HepG2 (cell line): ENCODE results near the gene PCSK6. TPM values are rescaled to one million over a fixed set of nuclear protein-coding genes. Genes with fewer than 3 reads are reported as not detected.

ENCODE experiments used
- ATAC-seq: fragments of 200-7000 bp; cut with Tn5 transposase; 3 replicates; pipeline ENCODE4 v1.9.1; 2020; ENCODE audit warnings: mild to moderate bottlenecking, moderate library complexity
- BruUV-seq: library from RNA; stranded (reverse); fragments of 400-500 nt; replicated peaks from 2 replicates; lab custom pipeline; 2021; lab: Mats Ljungman, UMichigan
- CTCF ChIA-PET: fragments of 300-600 bp; formaldehyde crosslinking; extraction: SDS; loops from one replicate; lab custom pipeline; 2021; ENCODE audit warnings: low total read pairs, inconsistent platforms, low intra/inter-chr PET ratio; lab: Yijun Ruan, JAX
- POLR2A ChIA-PET: fragments of 350-600 bp; sonication (Branson Sonifier 250); formaldehyde crosslinking; loops from one replicate; lab custom pipeline; 2020; ENCODE audit warnings: antibody characterized with exemption, inconsistent platforms; lab: Yijun Ruan, JAX
- DNase-seq: peaks from one replicate; pipeline ENCODE4 v3.0.0-alpha.2; 2015; ENCODE audit warnings: low spot score
- FAIRE-seq: peaks from 3 replicates; lab custom pipeline; 2011; peaks lifted over from hg19 to GRCh38; lab: Jason Lieb, UNC
- H2AFZ ChIP-seq: one replicate; pipeline ENCODE4 v1.6.1; 2011; ENCODE audit warnings: low read length, inconsistent platforms
- H3K27ac ChIP-seq: fragments of 300-600 bp; 3 replicates; pipeline ENCODE4 v1.8.0; 2011; ENCODE audit warnings: mixed run types, mild to moderate bottlenecking, mixed read lengths, low read length, inconsistent platforms; ENCODE audit not compliant: insufficient read depth; ENCODE audit errors: extremely low read length
- H3K27me3 ChIP-seq, 2 experiments: fragments of 200-600 bp in 1 of 2; 2 replicates in 1 of 2; 3 replicates in 1 of 2; pipeline versions ENCODE4 v1.6.0 to v1.8.0; 2011; ENCODE audit warnings: low read length in 2 of 2, mild to moderate bottlenecking in 2 of 2, moderate library complexity in 2 of 2, inconsistent platforms in 1 of 2; ENCODE audit not compliant: insufficient read depth in 2 of 2, control insufficient read depth in 1 of 2
- H3K36me3 ChIP-seq, 2 experiments: fragments of 200-600 bp in 1 of 2; replicated peaks in 1 of 2; 2 replicates in 1 of 2; 3 replicates in 1 of 2; pipeline versions ENCODE4 v1.5.1 to v1.8.0; 2011; ENCODE audit warnings: low read length in 2 of 2, inconsistent platforms in 1 of 2; ENCODE audit not compliant: insufficient read depth in 2 of 2, control insufficient read depth in 1 of 2
- H3K4me1 ChIP-seq: 2 replicates; pipeline ENCODE4 v1.5.1; 2012; ENCODE audit warnings: low read length, inconsistent platforms; ENCODE audit not compliant: insufficient read depth
- H3K4me2 ChIP-seq: 2 replicates; pipeline ENCODE4 v1.6.0; 2011; ENCODE audit warnings: low read depth, low read length, inconsistent platforms
- H3K4me3 ChIP-seq, 3 experiments: fragments of 200-600 bp in 1 of 3; sonication (generic), shearing (Covaris generic) in 1 of 3; replicated peaks in 1 of 3; 2 replicates each; pipeline ENCODE4 v1.5.1; 2011 to 2016; ENCODE audit warnings: low read length in 3 of 3, inconsistent platforms in 2 of 3, low read depth in 2 of 3, mild to moderate bottlenecking in 2 of 3, control low read depth in 1 of 3, mixed read lengths in 1 of 3; ENCODE audit not compliant: insufficient read depth in 1 of 3
- H3K79me2 ChIP-seq: one replicate; pipeline ENCODE4 v1.6.1; 2011; ENCODE audit warnings: low read length, inconsistent platforms; ENCODE audit not compliant: insufficient read depth
- H3K9ac ChIP-seq: 2 replicates; pipeline ENCODE4 v1.6.0; 2011; ENCODE audit warnings: mild to moderate bottlenecking, low read depth, low read length, inconsistent platforms; ENCODE audit not compliant: insufficient read depth
- H3K9me3 ChIP-seq: 2 replicates; pipeline ENCODE4 v1.5.1; 2012; ENCODE audit warnings: mild to moderate bottlenecking, low read length
- H4K20me1 ChIP-seq: 2 replicates; pipeline ENCODE4 v1.6.0; 2011; ENCODE audit warnings: inconsistent platforms, mild to moderate bottlenecking, low read length, moderate library complexity; ENCODE audit not compliant: insufficient read depth
- CREM ChIP-seq, 2 experiments: sonication (generic) in 1 of 2; formaldehyde crosslinking in 1 of 2; IDR thresholded peaks; 2 replicates each; pipeline versions ENCODE4 v1.4.0 to v1.6.1; 2016 to 2020; ENCODE audit warnings: antibody characterized with exemption in 1 of 2, mild to moderate bottlenecking in 1 of 2, missing genetic modification reagents in 1 of 2
- GZF1 ChIP-seq: sonication (generic); formaldehyde crosslinking; IDR thresholded peaks from 2 replicates; pipeline ENCODE4 v1.5.1; 2020; ENCODE audit warnings: mild to moderate bottlenecking, missing genetic modification reagents
- HDAC2 ChIP-seq: sonication (generic); formaldehyde crosslinking; IDR thresholded peaks from 2 replicates; pipeline ENCODE4 v1.4.0; 2020; ENCODE audit warnings: missing genetic modification reagents
- HMG20A ChIP-seq: IDR thresholded peaks from 2 replicates; pipeline ENCODE4 v1.6.1; 2016; ENCODE audit warnings: borderline replicate concordance
- HOXA3 ChIP-seq: sonication (generic); formaldehyde crosslinking; IDR thresholded peaks from 2 replicates; pipeline ENCODE4 v1.5.0; 2020; ENCODE audit warnings: missing genetic modification reagents
- IKZF4 ChIP-seq: sonication (generic); formaldehyde crosslinking; IDR thresholded peaks from 2 replicates; pipeline ENCODE4 v1.5.1; 2020; ENCODE audit warnings: borderline replicate concordance, mild to moderate bottlenecking, low read depth, missing genetic modification reagents; ENCODE audit errors: not compliant biosample characterization
- KDM2A ChIP-seq: sonication (generic); formaldehyde crosslinking; IDR thresholded peaks from 2 replicates; pipeline ENCODE4 v1.4.0; 2020; ENCODE audit warnings: low read depth, missing genetic modification reagents, borderline replicate concordance
- MAX ChIP-seq: IDR thresholded peaks from 2 replicates; pipeline ENCODE4 v1.6.1; 2012; ENCODE audit warnings: inconsistent platforms
- MED1 ChIP-seq: sonication (generic); formaldehyde crosslinking; IDR thresholded peaks from 2 replicates; pipeline ENCODE4 v1.4.0; 2020; ENCODE audit warnings: missing genetic modification reagents
- MEF2D ChIP-seq: sonication (generic); formaldehyde crosslinking; IDR thresholded peaks from 2 replicates; pipeline ENCODE4 v1.5.1; 2020; ENCODE audit warnings: mild to moderate bottlenecking, missing genetic modification reagents
- NCOA2 ChIP-seq: sonication (generic); formaldehyde crosslinking; IDR thresholded peaks from 2 replicates; pipeline ENCODE4 v1.8.0; 2022; ENCODE audit warnings: inconsistent platforms
- NR2F6 ChIP-seq, 2 experiments: IDR thresholded peaks; 2 replicates each; pipeline ENCODE4 v1.6.1; 2016; ENCODE audit warnings: antibody characterized with exemption in 1 of 2, mild to moderate bottlenecking in 1 of 2
- SNAPC2 ChIP-seq: sonication (generic); formaldehyde crosslinking; IDR thresholded peaks from 2 replicates; pipeline ENCODE4 v1.8.1; 2022; ENCODE audit warnings: mild to moderate bottlenecking, missing genetic modification reagents
- ZBTB4 ChIP-seq: sonication (generic); formaldehyde crosslinking; IDR thresholded peaks from 2 replicates; pipeline ENCODE4 v1.4.0; 2020; ENCODE audit warnings: missing genetic modification reagents, mild to moderate bottlenecking, borderline replicate concordance
- ZBTB7B ChIP-seq: sonication (generic); formaldehyde crosslinking; IDR thresholded peaks from 2 replicates; pipeline ENCODE4 v1.4.0; 2020; ENCODE audit warnings: missing genetic modification reagents
- ZNF614 ChIP-seq: IDR thresholded peaks from 2 replicates; pipeline ENCODE4 v1.6.1; 2018; ENCODE audit warnings: missing biosample characterization, missing genetic modification reagents, inconsistent platforms, borderline replicate concordance
- ZSCAN25 ChIP-seq: sonication (generic); formaldehyde crosslinking; IDR thresholded peaks from 2 replicates; pipeline ENCODE4 v1.8.0; 2022; ENCODE audit warnings: mild to moderate bottlenecking, missing genetic modification reagents
- WGBS: methylation state at CpG from one replicate; pipeline ENCODE4 v1.1.6; 2017; ENCODE audit warnings: low lambda C conversion rate; 5-methylcytosine and 5-hydroxymethylcytosine counted together
- in situ Hi-C: cut with HindIII; loops from 2 replicates; pipeline ENCODE4 v1.10.0; 2017; ENCODE audit warnings: low pct_unique_long_range_greater_than_20kb; ENCODE audit not compliant: extremely low pct_ligation_motif_present
- intact Hi-C: fragments of 100-400 bp; cut with micrococcal nuclease; formaldehyde crosslinking; loops from one replicate; pipeline ENCODE4 v1.10.0; 2022; ENCODE audit not compliant: unreplicated experiment
- polyA plus RNA-seq, 8 experiments: library from polyadenylated mRNA; depleted of rRNA in 3 of 8; stranded (reverse) in 7 of 8; unstranded in 1 of 8; fragments of >200 nt; fragmentation: Illumina TruSeq in 4 of 8; extraction: Trizol in 4 of 8; gene quantifications; 2 replicates each; pipeline versions ENCODE4 v1.2.1 to v1.2.3, GENCODE V29; 2011 to 2016; ENCODE audit warnings: low read depth in 4 of 8, missing spikeins in 1 of 8, mixed read lengths in 1 of 8; ENCODE audit not compliant: insufficient read depth in 1 of 8
- total RNA-seq, 5 experiments: library from RNA; depleted of rRNA; stranded (reverse); fragments of >200 nt; fragmentation: Illumina TruSeq; extraction: Trizol; gene quantifications; 2 replicates each; pipeline ENCODE4 v1.2.3, GENCODE V29; 2016; ENCODE audit warnings: low read depth in 1 of 5

PCSK6 gene
- total and polyA plus RNA-seq, 2 of the 13 experiments (the other 11 are each of a cell fraction or from before 2014, with no cell fraction given) = 56.5 to 155 TPM

GRCh38 chr15:101451266-101451799 is 38.2 kb downstream of the PCSK6 start:
- H3K27ac ChIP-seq = peak overlapping the region; percentile 72
- no peak overlapping the region; a peak in 1 of 6 replicates for H3K4me3 ChIP-seq
- no peaks in the 10 kb centered on the region for H3K27me3 ChIP-seq
- ATAC-seq (no peak), DNase-seq (no peak), FAIRE-seq (no peak)
- H3K9ac ChIP-seq = no peak overlapping the region; the same call in 1 of the 2 replicates
- H2AFZ ChIP-seq = no peak overlapping the region
- ChIA-PET POLR2A (interaction anchor here (0.8 to 4.1 kb wide), 2 partner anchors 12 to 37 kb away, joined by 3 to 32 read pairs; no protein-coding TSS in a partner anchor), CTCF (no interaction called here)
- BruUV-seq = no TSS peak
- H3K36me3 ChIP-seq = peaks cover 4 to 14% of the 10 kb centered on the region in 2 experiments; a peak in 4 of 5 replicates
- whole genome bisulfite sequencing = 66% methylated on average over 12 of the region's 19 CpGs
- no peaks in the 10 kb centered on the region for H3K9me3 ChIP-seq
- H3K4me2 ChIP-seq = no peak overlapping the region
- H3K4me1 ChIP-seq = peaks cover 89% of the 10 kb centered on the region
- H3K79me2 ChIP-seq = peaks cover 72% of the 10 kb centered on the region
- intact Hi-C loops (no loop called here), in situ Hi-C loops (no loop called here)
- H4K20me1 ChIP-seq = no peaks in the 10 kb centered on the region
- peak; percentile 64 for TF ChIP-seq HOXA3 (CRISPR knock-in tag)
- TF ChIP-seq HMG20A = 0 out of 2 replicates have a peak, but pooled peaks have one; percentile 6
- peak; percentile 17; the same call in 1 of the 2 replicates for TF ChIP-seq MAX
- TF ChIP-seq ZSCAN25 (CRISPR knock-in tag) = 0 out of 2 replicates have a peak, but pooled peaks have one; percentile 23
- no peak for TF ChIP-seq SNAPC2 (CRISPR knock-in tag)
- TF ChIP-seq GZF1 (CRISPR knock-in tag) = no peak
- peak; percentile 86 for TF ChIP-seq MED1 (CRISPR knock-in tag)
- peak; percentile 15; the same call in 1 of the 2 replicates for TF ChIP-seq HDAC2 (CRISPR knock-in tag)
- peak; percentile 36; the same call in 1 of the 2 replicates for TF ChIP-seq NCOA2 (CRISPR knock-in tag)
- peak; percentile 14; the same call in 1 of the 2 replicates for TF ChIP-seq NR2F6 (IDR thresholded peaks at IDR 0.05)
- no peak for TF ChIP-seq NR2F6 (CRISPR knock-in tag; IDR thresholded peaks at IDR 0.05)
- peak; percentile 41; the same call in 1 of the 2 replicates for TF ChIP-seq CREM (IDR thresholded peaks at IDR 0.05)
- no peak for TF ChIP-seq CREM (CRISPR knock-in tag; IDR thresholded peaks at IDR 0.05)
- TF ChIP-seq ZBTB4 = peak; percentile 75; the same call in 1 of the 2 replicates
- TF ChIP-seq IKZF4 (CRISPR knock-in tag) = no peak
- TF ChIP-seq ZBTB7B = 0 out of 2 replicates have a peak, but pooled peaks have one; percentile 12
- peak; percentile 42; the same call in 1 of the 2 replicates for TF ChIP-seq ZNF614
- TF ChIP-seq MEF2D (CRISPR knock-in tag) = 0 out of 2 replicates have a peak, but pooled peaks have one; percentile 38
- peak; percentile 20; the same call in 1 of the 2 replicates for TF ChIP-seq KDM2A (CRISPR knock-in tag)
